OCI-LY7 (cell line): ENCODE results near the gene INSC.

ENCODE experiments used
- EZH2phosphoT487 ChIP-seq: fragments of 200-600 bp; sonication (generic); IDR thresholded peaks from 2 replicates; pipeline ENCODE4 v1.6.1; 2018; ENCODE audit warnings: low read depth, borderline replicate concordance, mild to moderate bottlenecking, mixed run types, antibody characterized with exemption, low read length, moderate library complexity, mixed read lengths
- TF ChIP-seq, protein P1 (sequence below): fragments of 200-600 bp; sonication (generic); conservative IDR thresholded peaks from 2 replicates; pipeline ENCODE4 v1.5.1; 2014; ENCODE audit warnings: mild to moderate bottlenecking, antibody characterized with exemption, low read length, moderate library complexity, mixed read lengths

DNA sequence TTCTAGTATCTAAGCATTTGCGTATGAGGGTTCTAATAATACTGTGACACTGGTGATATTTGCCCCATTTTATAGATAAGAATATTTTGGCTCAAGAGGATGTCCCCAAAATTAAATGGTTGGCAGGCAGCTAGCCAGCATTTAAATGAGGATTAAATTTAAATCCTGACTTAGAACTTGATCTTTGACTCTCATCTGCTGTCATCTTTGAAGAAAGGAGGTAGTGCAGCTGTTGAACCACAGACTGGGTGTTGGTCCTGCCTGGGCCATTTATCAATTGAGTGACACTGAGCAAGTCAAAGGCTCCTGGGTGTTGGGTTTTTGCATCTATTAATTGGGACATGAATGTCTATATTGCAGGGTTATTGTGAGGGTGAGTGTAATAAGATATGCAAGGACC lies 112.3 kb downstream of the INSC start:
- TF ChIP-seq, protein P1, sequence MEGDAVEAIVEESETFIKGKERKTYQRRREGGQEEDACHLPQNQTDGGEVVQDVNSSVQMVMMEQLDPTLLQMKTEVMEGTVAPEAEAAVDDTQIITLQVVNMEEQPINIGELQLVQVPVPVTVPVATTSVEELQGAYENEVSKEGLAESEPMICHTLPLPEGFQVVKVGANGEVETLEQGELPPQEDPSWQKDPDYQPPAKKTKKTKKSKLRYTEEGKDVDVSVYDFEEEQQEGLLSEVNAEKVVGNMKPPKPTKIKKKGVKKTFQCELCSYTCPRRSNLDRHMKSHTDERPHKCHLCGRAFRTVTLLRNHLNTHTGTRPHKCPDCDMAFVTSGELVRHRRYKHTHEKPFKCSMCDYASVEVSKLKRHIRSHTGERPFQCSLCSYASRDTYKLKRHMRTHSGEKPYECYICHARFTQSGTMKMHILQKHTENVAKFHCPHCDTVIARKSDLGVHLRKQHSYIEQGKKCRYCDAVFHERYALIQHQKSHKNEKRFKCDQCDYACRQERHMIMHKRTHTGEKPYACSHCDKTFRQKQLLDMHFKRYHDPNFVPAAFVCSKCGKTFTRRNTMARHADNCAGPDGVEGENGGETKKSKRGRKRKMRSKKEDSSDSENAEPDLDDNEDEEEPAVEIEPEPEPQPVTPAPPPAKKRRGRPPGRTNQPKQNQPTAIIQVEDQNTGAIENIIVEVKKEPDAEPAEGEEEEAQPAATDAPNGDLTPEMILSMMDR = no peak
- no peak for TF ChIP-seq EZH2phosphoT487
